Aorta (tissue), 5 donors: ENCODE measurements around the gene PTPRN2. TPM values are rescaled to one million over a fixed set of nuclear protein-coding genes. Genes with fewer than 3 reads are reported as not detected.

Source experiments
- ATAC-seq: fragments of 200-7000 bp; cut with Tn5 transposase; one replicate; pipeline ENCODE4 v1.9.1; 2022; ENCODE audit warnings: moderate library complexity; ENCODE audit not compliant: low FRiP score
- DNase-seq, 2 donors: peaks; one replicate each; pipeline ENCODE4 v3.0.0-alpha.2; 2020
- H3K27ac ChIP-seq, 2 donors: one replicate each; pipeline ENCODE4 v1.5.1; 2013; ENCODE audit warnings: low read length in 2 of 2, mild to moderate bottlenecking in 2 of 2, moderate library complexity in 2 of 2, control low read depth in 1 of 2, inconsistent platforms in 1 of 2, low read depth in 1 of 2
- H3K27me3 ChIP-seq, 2 donors: one replicate each; pipeline ENCODE4 v1.6.1; 2013; ENCODE audit warnings: control low read depth in 1 of 2, low read length in 1 of 2, mild to moderate bottlenecking in 1 of 2, moderate library complexity in 1 of 2; ENCODE audit not compliant: insufficient read depth in 2 of 2, control insufficient read depth in 1 of 2
- H3K36me3 ChIP-seq, 2 donors: one replicate each; pipeline ENCODE4 v1.6.1; 2013; ENCODE audit warnings: control low read depth in 1 of 2, low read length in 1 of 2, mild to moderate bottlenecking in 1 of 2; ENCODE audit not compliant: insufficient read depth in 2 of 2, control insufficient read depth in 1 of 2
- H3K4me1 ChIP-seq, 2 donors: one replicate each; pipeline ENCODE4 v1.6.1; 2013; ENCODE audit warnings: low read length in 2 of 2, control low read depth in 1 of 2, mild to moderate bottlenecking in 1 of 2, moderate library complexity in 1 of 2; ENCODE audit not compliant: insufficient read depth in 2 of 2, control insufficient read depth in 1 of 2
- H3K4me3 ChIP-seq, 2 donors: one replicate each; pipeline ENCODE4 v1.5.1; 2013; ENCODE audit warnings: low read length in 2 of 2, control low read depth in 1 of 2, mild to moderate bottlenecking in 1 of 2
- H3K9me3 ChIP-seq: one replicate; pipeline ENCODE4 v1.6.1; 2013; ENCODE audit warnings: mild to moderate bottlenecking, low read length; ENCODE audit not compliant: control insufficient read depth
- WGBS, 2 donors: extraction: QIAGEN DNeasy Blood & Tissue Kit; methylation state at CpG; one replicate each; pipeline ENCODE4 v1.1.7; 2013; 5-methylcytosine and 5-hydroxymethylcytosine counted together
- intact Hi-C, 2 donors: fragments of 100-400 bp; cut with DNase I; formaldehyde crosslinking; loops; one replicate each; pipeline versions ENCODE4 v1.14.2 to v1.15.0; 2022
- polyA plus RNA-seq, 2 donors: library from polyadenylated mRNA; stranded (reverse); fragments of 200-250 nt; gene quantifications; one replicate each; pipeline ENCODE4 v1.2.3, GENCODE V29; 2013
- total RNA-seq, 2 donors: library from RNA; stranded (reverse); fragmentation: NEBNext Ultra II Directional; extraction: Animal tissue kit (Norgen Biotek cat#: 25700); gene quantifications; one replicate each; pipeline ENCODE4 v1.2.1, GENCODE V29; 2021
- donor health status: healthy with polysubstance abuse.
- donor health status: Bipolar disorder and iron deficiency.
- donor health status: DM: no; HTN: no; CAD: no.
- donor health status: DM: no; HTN: no; CAD: no.
- donor health status: DM: yes; HTN: yes; CAD: no.

PTPRN2 gene
- total and polyA plus RNA-seq, 4 donors = 0.67 to 3.3 (median 1.4) TPM

DNA sequence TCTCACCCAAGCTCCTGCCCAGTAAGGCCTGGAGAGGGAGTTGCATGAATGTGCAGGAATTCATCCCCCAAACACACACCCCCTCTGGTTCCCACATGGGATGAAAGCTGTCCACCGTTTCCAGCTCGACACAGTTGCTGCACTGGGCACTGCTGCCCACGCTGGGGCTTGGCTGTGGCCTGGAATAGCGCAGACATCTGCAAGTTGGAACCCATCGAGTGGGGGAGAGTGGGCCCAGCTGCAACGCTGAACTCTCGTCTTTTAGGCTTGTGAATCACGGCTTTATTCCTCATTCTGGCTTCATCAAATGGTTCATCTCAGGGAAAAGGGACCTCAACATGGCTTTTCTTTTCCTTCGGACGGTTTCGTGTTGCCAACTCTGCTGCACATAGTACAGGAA is 986.1 kb downstream of the PTPRN2 start:
- peak in 1 of 2 donors; percentile 25 for DNase-seq
- WGBS, 2 donors = 74 to 78% methylated on average over 11 of the region's 11 CpGs

DNA sequence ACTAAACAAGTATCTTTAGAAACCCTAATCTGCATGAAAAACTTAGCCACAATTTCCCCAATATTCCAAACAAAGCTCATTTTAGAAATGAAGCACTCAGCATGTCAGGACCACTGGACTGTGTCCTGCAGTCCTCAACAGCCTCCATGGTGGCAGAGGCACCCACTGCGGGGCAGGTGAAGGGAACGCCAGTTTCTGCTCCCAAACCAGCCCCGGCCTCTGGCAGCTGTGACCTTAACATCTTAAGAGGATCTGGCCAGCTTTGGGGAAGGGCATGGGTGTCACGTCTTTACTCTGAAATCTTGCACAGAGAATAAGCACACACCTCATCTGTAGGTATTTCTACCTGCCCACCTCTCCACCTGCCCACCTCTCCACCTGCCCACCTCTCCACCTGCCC is 988.1 kb downstream of the PTPRN2 start:
- intact Hi-C loops = no loop called here
- Histone ChIP-seq H3K27me3 (no peaks in the 10 kb centered on the region), H3K9me3 (no peaks in the 10 kb centered on the region), H3K27ac (no peak overlapping the region), H3K4me1 (no peaks in the 10 kb centered on the region), H3K4me3 (no peak overlapping the region), H3K36me3 (no peaks in the 10 kb centered on the region)
- DNase-seq = no peak
- ATAC-seq = no peak
- 90 to 91% methylated on average over 4 of the region's 4 CpGs for WGBS, 2 donors

More for the DNA sequence above, 986.1 kb downstream of the PTPRN2 start:
- no peaks in the 10 kb centered on the region for H3K9me3 ChIP-seq
- H3K4me3 ChIP-seq = no peak overlapping the region
- no peak for ATAC-seq
- no peaks in the 10 kb centered on the region for H3K27me3 ChIP-seq
- no peaks in the 10 kb centered on the region for H3K36me3 ChIP-seq
- H3K4me1 ChIP-seq = no peaks in the 10 kb centered on the region
- no peak overlapping the region for H3K27ac ChIP-seq
- intact Hi-C loops = no loop called here

- no peak overlapping the region for H3K27ac ChIP-seq
- ATAC-seq (no peak), DNase-seq (no peak)
- no peaks in the 10 kb centered on the region for H3K9me3 ChIP-seq
- no peak overlapping the region for H3K4me3 ChIP-seq
- no peaks in the 10 kb centered on the region for H3K4me1 ChIP-seq
- 58 to 69% methylated on average over 7 of the region's 7 CpGs for WGBS, 2 donors
- intact Hi-C loops = no loop called here
- no peaks in the 10 kb centered on the region for H3K27me3 ChIP-seq
- no peaks in the 10 kb centered on the region for H3K36me3 ChIP-seq
Observed at GRCh38 chr7:157597562-157597961, 990.1 kb downstream of the PTPRN2 start.

GRCh38 chr7:157596881-157597280 is 990.7 kb downstream of the PTPRN2 start:
- Histone ChIP-seq H3K27ac (no peak overlapping the region), H3K9me3 (no peaks in the 10 kb centered on the region), H3K27me3 (no peaks in the 10 kb centered on the region), H3K4me3 (no peak overlapping the region), H3K4me1 (no peaks in the 10 kb centered on the region), H3K36me3 (no peaks in the 10 kb centered on the region)
- WGBS, 2 donors = 56 to 63% methylated on average over 15 of the region's 15 CpGs
- DNase-seq (no peak), ATAC-seq (no peak)
- intact Hi-C loops = no loop called here

DNA sequence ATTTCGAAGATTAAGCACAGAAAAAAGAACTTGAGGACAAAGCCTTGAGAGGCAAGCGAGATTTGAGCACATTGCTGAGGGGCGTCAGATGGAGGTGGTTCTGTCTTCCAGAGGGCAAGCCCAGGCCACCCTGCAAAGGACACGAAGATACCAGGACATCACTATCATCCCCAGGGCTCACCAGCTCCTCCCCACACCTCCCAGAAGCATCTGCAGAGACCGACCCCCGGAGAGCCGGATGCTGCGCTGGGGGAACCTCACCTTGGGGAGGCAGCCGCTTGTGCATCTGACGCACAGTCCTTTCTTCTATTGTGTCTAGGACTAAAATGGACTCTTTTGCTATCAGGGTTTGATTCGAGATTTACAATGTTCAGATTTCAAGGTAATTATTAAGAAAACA is 991.2 kb downstream of the PTPRN2 start:
- no peak for DNase-seq

DNA sequence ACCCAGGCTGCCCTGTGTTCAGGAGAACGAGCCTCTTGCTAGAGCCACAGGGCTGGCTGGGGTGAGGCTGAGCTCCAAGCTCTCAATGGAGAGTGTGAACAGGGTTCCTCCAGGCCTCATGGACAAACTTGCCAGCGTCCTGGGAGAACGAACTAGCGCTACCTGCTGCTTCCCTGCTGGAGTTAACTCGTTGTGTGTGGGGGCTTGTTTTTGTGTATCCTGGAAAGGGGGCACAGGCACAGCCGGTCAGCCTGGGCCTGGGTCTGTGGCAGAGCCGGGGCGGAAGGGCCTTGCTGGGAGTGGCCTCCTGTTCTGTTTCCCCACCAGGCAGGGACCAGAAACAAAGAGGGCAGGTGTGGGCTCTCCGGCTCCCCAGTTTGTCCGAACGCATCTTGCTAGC is 991.6 kb downstream of the PTPRN2 start:
- WGBS, 2 donors = 75 to 78% methylated on average over 11 of the region's 11 CpGs
- no peaks in the 10 kb centered on the region for H3K4me1 ChIP-seq
- DNase-seq = peak in 1 of 2 donors; percentile 50
- no peaks in the 10 kb centered on the region for H3K27me3 ChIP-seq
- no peaks in the 10 kb centered on the region for H3K9me3 ChIP-seq
- H3K36me3 ChIP-seq = no peaks in the 10 kb centered on the region
- no peak overlapping the region for H3K27ac ChIP-seq
- no peak overlapping the region for H3K4me3 ChIP-seq
- intact Hi-C loops = no loop called here
- ATAC-seq = no peak

More for the DNA sequence above, 991.2 kb downstream of the PTPRN2 start:
- no peaks in the 10 kb centered on the region for H3K9me3 ChIP-seq
- no peaks in the 10 kb centered on the region for H3K4me1 ChIP-seq
- intact Hi-C loops = no loop called here
- WGBS, 2 donors = 82 to 83% methylated on average over 11 of the region's 11 CpGs
- no peak overlapping the region for H3K4me3 ChIP-seq
- H3K27ac ChIP-seq = no peak overlapping the region
- no peaks in the 10 kb centered on the region for H3K36me3 ChIP-seq
- ATAC-seq = no peak
- no peaks in the 10 kb centered on the region for H3K27me3 ChIP-seq

- Histone ChIP-seq H3K4me3 (no peak overlapping the region), H3K36me3 (no peaks in the 10 kb centered on the region), H3K9me3 (no peaks in the 10 kb centered on the region), H3K27ac (no peak overlapping the region), H3K4me1 (no peaks in the 10 kb centered on the region), H3K27me3 (no peaks in the 10 kb centered on the region)
- intact Hi-C loops = no loop called here
- WGBS, 2 donors = 79 to 82% methylated on average over 20 of the region's 20 CpGs
- ATAC-seq (no peak), DNase-seq (no peak)
Observed at GRCh38 chr7:157595086-157595855, 992.4 kb downstream of the PTPRN2 start.

DNA sequence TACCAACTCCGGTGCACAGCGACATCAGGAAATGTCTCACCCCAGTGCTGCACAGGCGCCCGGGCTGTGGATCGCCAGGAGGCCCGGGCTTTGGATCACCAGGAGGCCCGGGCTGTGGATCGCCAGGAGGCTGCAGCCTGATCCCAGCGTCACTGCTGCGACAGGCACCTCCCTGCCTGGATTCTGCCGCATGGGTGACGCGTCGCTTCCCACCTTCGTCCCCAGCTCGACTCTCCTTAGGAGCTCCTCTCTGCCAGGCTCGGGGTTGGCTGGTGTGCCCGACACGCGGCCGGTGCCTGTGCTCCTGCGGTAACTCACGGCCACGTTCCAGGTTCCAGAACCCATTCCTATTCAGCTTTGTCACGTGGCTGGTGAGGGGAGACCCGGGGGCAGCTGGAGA is 993.3 kb downstream of the PTPRN2 start:
- Histone ChIP-seq H3K9me3 (no peaks in the 10 kb centered on the region), H3K27me3 (no peaks in the 10 kb centered on the region), H3K27ac (no peak overlapping the region), H3K4me1 (no peaks in the 10 kb centered on the region), H3K4me3 (no peak overlapping the region), H3K36me3 (no peaks in the 10 kb centered on the region)
- intact Hi-C loops = no loop called here
- DNase-seq (peak in 1 of 2 donors; percentile 69), ATAC-seq (no peak)
- 87% methylated on average over 26 of the region's 26 CpGs for WGBS, 2 donors

DNA sequence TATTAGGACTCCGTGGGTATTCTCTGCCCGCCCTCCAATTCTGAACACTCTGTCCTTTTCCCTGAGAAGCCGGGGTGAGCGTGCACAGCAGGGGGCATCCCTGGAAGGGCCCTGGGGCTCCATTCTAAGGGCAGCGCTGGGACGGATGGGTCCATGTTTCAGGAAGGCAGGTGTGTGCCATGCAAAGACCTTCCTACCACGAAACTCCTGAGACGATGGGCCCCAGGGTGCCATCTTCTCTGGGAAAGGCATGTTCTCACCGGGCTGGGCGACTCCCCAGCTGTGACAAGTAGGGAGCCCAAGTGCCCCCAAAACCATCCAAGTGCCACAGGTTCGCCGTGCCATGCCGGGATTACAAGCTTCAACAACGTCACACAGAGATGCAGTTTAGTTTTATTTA is 994.1 kb downstream of the PTPRN2 start:
- no peak overlapping the region for H3K4me3 ChIP-seq
- H3K4me1 ChIP-seq = no peaks in the 10 kb centered on the region
- intact Hi-C loops = no loop called here
- no peaks in the 10 kb centered on the region for H3K9me3 ChIP-seq
- DNase-seq (peak in 1 of 2 donors; percentile 37), ATAC-seq (no peak)
- H3K27ac ChIP-seq = no peak overlapping the region
- H3K36me3 ChIP-seq = no peaks in the 10 kb centered on the region
- no peaks in the 10 kb centered on the region for H3K27me3 ChIP-seq
- 86 to 89% methylated on average over 14 of the region's 14 CpGs for WGBS, 2 donors
